GM18502 (cell line): ENCODE results near the gene SLC35B2.

ENCODE experiments used
- ATAC-seq: cut with Tn5 transposase; IDR thresholded peaks from one replicate; pipeline ENCODE4 v1.9.1; 2021; ENCODE audit warnings: mild to moderate bottlenecking; ENCODE audit not compliant: unreplicated experiment, poor library complexity

SLC35B2 gene

GRCh38 chr6:44269178-44269920, 12.0 kb upstream of the SLC35B2 start:
- no peak for ATAC-seq

- no peak for ATAC-seq
Observed at GRCh38 chr6:44268095-44268628, 10.8 kb upstream of the SLC35B2 start.

- no peak for ATAC-seq
Observed at GRCh38 chr6:44267252-44267651, 9.9 kb upstream of the SLC35B2 start.

- no peak for ATAC-seq
Observed at GRCh38 chr6:44266347-44266746, 9.0 kb upstream of the SLC35B2 start.

GRCh38 chr6:44265722-44266233, 8.4 kb upstream of the SLC35B2 start:
- ATAC-seq: no peak

GRCh38 chr6:44265007-44265721, 7.8 kb upstream of the SLC35B2 start, which contains the start of gene NFKBIE:
Gene NFKBIE (minus strand): TSS chr6:44265551. CDS start chr6:44265346, 205 bp downstream.
- ATAC-seq: peak; percentile 26

GRCh38 chr6:44264154-44265006, 7.1 kb upstream of the SLC35B2 start:
- ATAC-seq: peak; percentile 26

- no peak for ATAC-seq
Observed at GRCh38 chr6:44263354-44264100, 6.2 kb upstream of the SLC35B2 start.

GRCh38 chr6:44262467-44263353, 5.4 kb upstream of the SLC35B2 start:
- no peak for ATAC-seq

GRCh38 chr6:44261581-44261980, 4.3 kb upstream of the SLC35B2 start:
- no peak for ATAC-seq

GRCh38 chr6:44260451-44261297, 3.3 kb upstream of the SLC35B2 start:
- ATAC-seq: no peak

- no peak for ATAC-seq
Observed at GRCh38 chr6:44260011-44260410, 2.7 kb upstream of the SLC35B2 start.

- no peak for ATAC-seq
Observed at GRCh38 chr6:44258921-44259320, 1.6 kb upstream of the SLC35B2 start.

- ATAC-seq: no peak
Observed at GRCh38 chr6:44258325-44258863, 1.1 kb upstream of the SLC35B2 start.

GRCh38 chr6:44257753-44258324, 511 bp upstream of the SLC35B2 start:
- ATAC-seq: peak; percentile 13

GRCh38 chr6:44256775-44257024, 628 bp downstream of the SLC35B2 start:
- no peak for ATAC-seq
